Transverse colon (tissue), 4 donors: ENCODE results near the gene HSPA12A.

Experiments used
- CTCF ChIP-seq, 5 experiments: fragments of 200-600 bp in 3 of 5; fragments of 450-650 bp in 2 of 5; sonication (generic) in 3 of 5; IDR thresholded peaks; 1 replicate in 2 of 5; 2 replicates in 3 of 5; pipeline ENCODE4 v1.5.1; 2016 to 2017; ENCODE audit warnings: antibody characterized with exemption in 5 of 5, inconsistent platforms in 3 of 5, mild to moderate bottlenecking in 2 of 5, moderate library complexity in 1 of 5
- EP300 ChIP-seq: sonication (generic); formaldehyde crosslinking; IDR thresholded peaks from one replicate; pipeline ENCODE4 v1.6.1; 2017; ENCODE audit warnings: antibody characterized with exemption, low read depth
- POLR2A ChIP-seq: fragments of 450-650 bp; IDR thresholded peaks from one replicate; pipeline ENCODE4 v1.6.1; 2016; ENCODE audit warnings: antibody characterized with exemption, mild to moderate bottlenecking, moderate library complexity
- POLR2AphosphoS5 ChIP-seq, 3 donors: sonication (generic); formaldehyde crosslinking; IDR thresholded peaks; one replicate each; pipeline ENCODE4 v1.6.1; 2016; ENCODE audit warnings: antibody characterized with exemption in 3 of 3

- TF ChIP-seq CTCF (IDR thresholded peaks at IDR 0.05) (no peak), POLR2A (no peak), EP300 (no peak), POLR2AphosphoS5 (IDR thresholded peaks at IDR 0.05) (no peak)
Observed at GRCh38 chr10:116621934-116622655, 120.3 kb downstream of the HSPA12A start.
